ENCODE data around the gene RGL1.

RGL1 gene

GRCh38 chr1:183844806-183845205 is 39.9 kb downstream of the RGL1 start:
- TF ChIP-seq ZFX (IDR thresholded peaks at IDR 0.05) (no peak), CTCF (conservative IDR thresholded peaks at IDR 0.05) (no peak)
- no peak overlapping the region for H3K27ac ChIP-seq

GRCh38 chr1:183845681-183846080 is 40.8 kb downstream of the RGL1 start:
- TF ChIP-seq CTCF (conservative IDR thresholded peaks at IDR 0.05) (no peak), ZFX (IDR thresholded peaks at IDR 0.05) (no peak)

GRCh38 chr1:183847641-183848040 is 42.7 kb downstream of the RGL1 start:
- H3K27ac ChIP-seq, result no peak overlapping the region
- TF ChIP-seq ZFX (IDR thresholded peaks at IDR 0.05), result no peak
- TF ChIP-seq CTCF (conservative IDR thresholded peaks at IDR 0.05), result no peak

More at GRCh38 chr1:183845681-183846080, 40.8 kb downstream of the RGL1 start:
- H3K27ac ChIP-seq, result no peak overlapping the region

GRCh38 chr1:183850852-183851251 is 45.9 kb downstream of the RGL1 start:
- TF ChIP-seq CTCF (conservative IDR thresholded peaks at IDR 0.05) (no peak), ZFX (IDR thresholded peaks at IDR 0.05) (no peak)
- H3K27ac ChIP-seq, result no peak overlapping the region

- TF ChIP-seq ZFX (IDR thresholded peaks at IDR 0.05) (no peak), CTCF (conservative IDR thresholded peaks at IDR 0.05) (no peak)
Observed at GRCh38 chr1:183859119-183859518, 54.2 kb downstream of the RGL1 start.

GRCh38 chr1:183859831-183860230 is 54.9 kb downstream of the RGL1 start:
- no peak overlapping the region for H3K27ac ChIP-seq
- TF ChIP-seq CTCF (conservative IDR thresholded peaks at IDR 0.05), result no peak
- no peak for TF ChIP-seq ZFX (IDR thresholded peaks at IDR 0.05)

More at GRCh38 chr1:183859119-183859518, 54.2 kb downstream of the RGL1 start:
- H3K27ac ChIP-seq, result no peak overlapping the region

- no peak overlapping the region for H3K27ac ChIP-seq
Observed at GRCh38 chr1:183862967-183863366, 58.0 kb downstream of the RGL1 start.

More at GRCh38 chr1:183862967-183863366, 58.0 kb downstream of the RGL1 start:
- no peak for TF ChIP-seq ZFX (IDR thresholded peaks at IDR 0.05)
- TF ChIP-seq CTCF (conservative IDR thresholded peaks at IDR 0.05), result no peak
